Suprapubic skin (tissue), 3 donors: Measurements from ENCODE around the gene KCNE3.

Source experiments
- POLR2AphosphoS5 ChIP-seq, 3 donors: sonication (generic); formaldehyde crosslinking; IDR thresholded peaks; one replicate each; pipeline ENCODE4 v1.6.1; 2017; ENCODE audit warnings: antibody characterized with exemption in 3 of 3
- TF ChIP-seq, protein P1 (sequence below), 2 donors: fragments of 200-600 bp in 1 of 2; fragments of 450-650 bp in 1 of 2; sonication (generic) in 1 of 2; IDR thresholded peaks; one replicate each; pipeline ENCODE4 v1.5.1; 2016 to 2019; ENCODE audit warnings: antibody characterized with exemption in 2 of 2, mild to moderate bottlenecking in 1 of 2, moderate library complexity in 1 of 2

DNA sequence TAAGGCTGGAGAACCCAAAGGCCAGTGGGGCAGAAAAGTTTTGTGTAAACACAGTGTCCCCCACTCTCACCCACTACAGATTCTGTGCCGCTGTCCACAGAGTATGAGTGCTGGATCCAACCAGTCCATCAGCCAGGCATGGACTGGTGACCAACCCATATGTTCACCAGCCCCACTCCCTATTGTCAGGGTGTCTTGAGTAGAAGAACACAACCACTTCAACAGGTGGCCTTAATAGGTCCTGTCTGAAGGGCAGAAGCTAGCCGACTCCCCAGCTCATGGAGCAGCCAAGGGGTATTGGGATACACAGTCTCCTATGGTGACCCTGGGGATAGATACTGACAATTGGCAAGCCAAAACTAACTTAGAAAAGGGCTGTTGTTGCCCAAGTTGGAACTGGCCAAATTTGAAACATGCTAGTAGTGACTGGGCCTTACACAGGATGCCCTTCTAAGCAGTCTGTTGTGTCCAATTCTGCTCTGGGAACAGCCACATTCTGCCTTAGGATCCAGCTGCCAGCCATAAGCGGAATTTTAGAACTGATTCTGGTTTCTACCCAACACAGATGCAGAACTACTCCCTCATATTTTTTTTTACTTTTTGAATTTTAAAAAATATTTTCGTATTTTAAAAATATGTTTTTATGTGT lies 49.4 kb downstream of the KCNE3 start:
- TF ChIP-seq, protein P1, sequence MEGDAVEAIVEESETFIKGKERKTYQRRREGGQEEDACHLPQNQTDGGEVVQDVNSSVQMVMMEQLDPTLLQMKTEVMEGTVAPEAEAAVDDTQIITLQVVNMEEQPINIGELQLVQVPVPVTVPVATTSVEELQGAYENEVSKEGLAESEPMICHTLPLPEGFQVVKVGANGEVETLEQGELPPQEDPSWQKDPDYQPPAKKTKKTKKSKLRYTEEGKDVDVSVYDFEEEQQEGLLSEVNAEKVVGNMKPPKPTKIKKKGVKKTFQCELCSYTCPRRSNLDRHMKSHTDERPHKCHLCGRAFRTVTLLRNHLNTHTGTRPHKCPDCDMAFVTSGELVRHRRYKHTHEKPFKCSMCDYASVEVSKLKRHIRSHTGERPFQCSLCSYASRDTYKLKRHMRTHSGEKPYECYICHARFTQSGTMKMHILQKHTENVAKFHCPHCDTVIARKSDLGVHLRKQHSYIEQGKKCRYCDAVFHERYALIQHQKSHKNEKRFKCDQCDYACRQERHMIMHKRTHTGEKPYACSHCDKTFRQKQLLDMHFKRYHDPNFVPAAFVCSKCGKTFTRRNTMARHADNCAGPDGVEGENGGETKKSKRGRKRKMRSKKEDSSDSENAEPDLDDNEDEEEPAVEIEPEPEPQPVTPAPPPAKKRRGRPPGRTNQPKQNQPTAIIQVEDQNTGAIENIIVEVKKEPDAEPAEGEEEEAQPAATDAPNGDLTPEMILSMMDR (IDR thresholded peaks at IDR 0.05), result no peak
- TF ChIP-seq POLR2AphosphoS5 (IDR thresholded peaks at IDR 0.05), result no peak
